ENCODE measurements around the gene CINP. TPM values are rescaled to one million over a fixed set of nuclear protein-coding genes. Genes with fewer than 3 reads are reported as not detected.

The CINP gene
- total RNA-seq, 2 donors from 2014 or later = 25.1 to 27.2 TPM

DNA sequence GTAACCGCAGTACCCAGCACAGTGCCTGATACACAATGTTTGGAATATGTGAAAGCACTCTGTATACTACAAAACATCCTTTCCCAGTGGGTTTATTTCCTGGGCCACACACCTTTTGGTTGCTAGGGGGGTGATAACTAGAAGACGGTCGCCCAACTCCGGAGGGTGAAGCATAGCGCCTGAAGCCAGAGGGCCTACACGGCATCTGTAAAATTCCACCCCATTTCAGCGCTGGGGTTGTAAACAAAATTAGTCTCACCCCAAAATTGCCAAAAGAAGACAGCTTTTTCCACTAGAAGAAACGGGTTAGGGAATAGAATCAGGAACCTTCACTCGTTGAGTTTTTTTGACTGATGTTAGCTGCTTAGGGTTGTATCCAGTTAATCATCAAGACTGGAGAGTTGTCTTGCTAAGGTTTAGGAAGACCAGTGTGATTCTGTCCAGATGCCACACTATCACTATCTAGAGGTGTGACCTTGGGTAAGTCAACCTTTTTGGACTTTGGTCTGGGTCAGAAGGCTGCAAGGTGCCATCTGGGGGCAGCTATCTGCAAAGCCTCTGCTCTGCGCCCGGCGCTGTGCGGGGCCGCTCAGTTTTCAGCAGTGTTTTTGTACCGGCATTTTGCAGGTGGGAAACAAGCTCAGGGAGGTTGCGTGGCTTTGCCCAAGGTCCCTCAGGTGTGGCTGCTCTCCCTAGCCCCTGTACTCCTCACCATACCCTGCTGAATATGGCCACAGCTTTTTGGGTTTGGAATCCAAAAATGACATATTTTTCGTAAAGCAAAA lies 41.8 kb downstream of the CINP start:
- TF ChIP-seq POLR2A (IDR thresholded peaks at IDR 0.05) = no peak
- TF ChIP-seq, protein P1, sequence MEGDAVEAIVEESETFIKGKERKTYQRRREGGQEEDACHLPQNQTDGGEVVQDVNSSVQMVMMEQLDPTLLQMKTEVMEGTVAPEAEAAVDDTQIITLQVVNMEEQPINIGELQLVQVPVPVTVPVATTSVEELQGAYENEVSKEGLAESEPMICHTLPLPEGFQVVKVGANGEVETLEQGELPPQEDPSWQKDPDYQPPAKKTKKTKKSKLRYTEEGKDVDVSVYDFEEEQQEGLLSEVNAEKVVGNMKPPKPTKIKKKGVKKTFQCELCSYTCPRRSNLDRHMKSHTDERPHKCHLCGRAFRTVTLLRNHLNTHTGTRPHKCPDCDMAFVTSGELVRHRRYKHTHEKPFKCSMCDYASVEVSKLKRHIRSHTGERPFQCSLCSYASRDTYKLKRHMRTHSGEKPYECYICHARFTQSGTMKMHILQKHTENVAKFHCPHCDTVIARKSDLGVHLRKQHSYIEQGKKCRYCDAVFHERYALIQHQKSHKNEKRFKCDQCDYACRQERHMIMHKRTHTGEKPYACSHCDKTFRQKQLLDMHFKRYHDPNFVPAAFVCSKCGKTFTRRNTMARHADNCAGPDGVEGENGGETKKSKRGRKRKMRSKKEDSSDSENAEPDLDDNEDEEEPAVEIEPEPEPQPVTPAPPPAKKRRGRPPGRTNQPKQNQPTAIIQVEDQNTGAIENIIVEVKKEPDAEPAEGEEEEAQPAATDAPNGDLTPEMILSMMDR (IDR thresholded peaks at IDR 0.05) = no peak
- Histone ChIP-seq H3K27me3 (no peaks in the 10 kb centered on the region), H3K4me1 (peaks cover 50% of the 10 kb centered on the region), H3K9me3 (no peaks in the 10 kb centered on the region), H3K27ac (peak overlapping the region; percentile 83 to 94 (median 89)), H3K36me3 (replicated peaks in 1 of 2; ENCODE audit: insufficient read depth in 1 of 2, low read depth in 2 of 2) (no peaks in the 10 kb centered on the region), H3K4me3 (no peak overlapping the region)
- ATAC-seq = no peak
- 53 to 60% methylated on average over 16 to 17 of the region's 17 CpGs for WGBS, 2 donors
- DNase-seq = no peak
- intact Hi-C loops (cut with DNase I) = no loop called here

DNA sequence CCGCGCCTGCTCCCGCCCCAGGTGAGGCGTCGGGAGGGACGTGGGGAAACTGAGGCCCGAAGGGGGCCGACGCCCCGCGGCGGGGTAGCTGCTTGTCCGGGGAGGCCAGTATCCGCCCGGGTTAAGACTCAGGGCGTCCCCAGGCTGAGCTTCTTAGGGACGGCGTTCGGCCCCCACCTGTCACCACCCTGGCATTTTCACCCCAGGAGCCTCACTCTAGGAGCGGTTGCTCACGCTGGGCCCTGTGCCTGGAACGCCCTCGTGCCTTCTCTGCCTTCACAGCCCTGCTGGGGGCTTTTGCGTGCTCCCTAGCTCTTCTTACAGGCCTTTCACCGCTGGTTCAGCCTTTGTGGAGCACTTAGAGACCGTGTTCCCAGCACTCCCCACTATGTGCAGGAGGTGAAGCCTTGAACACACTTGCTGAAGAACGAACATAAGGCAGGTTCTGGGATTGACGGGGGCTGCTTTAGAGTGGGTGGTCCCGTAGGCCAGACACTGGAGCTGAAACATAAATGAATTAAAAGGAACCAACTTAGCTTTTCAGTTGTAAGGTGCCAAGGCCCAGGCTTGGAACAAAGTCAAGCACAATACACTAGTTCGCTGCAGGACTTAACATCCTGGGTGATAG lies 42.5 kb downstream of the CINP start:
- TF ChIP-seq POLR2A (IDR thresholded peaks at IDR 0.05) = peak in 1 of 3 donors; percentile 52
- TF ChIP-seq, protein P1 (IDR thresholded peaks at IDR 0.05) = no peak
- intact Hi-C loops (cut with DNase I) = no loop called here
- no peaks in the 10 kb centered on the region for H3K36me3 ChIP-seq (replicated peaks in 1 of 2; ENCODE audit: insufficient read depth in 1 of 2, low read depth in 2 of 2)
- peak overlapping the region; percentile 83 to 94 (median 89) for H3K27ac ChIP-seq
- H3K9me3 ChIP-seq = no peaks in the 10 kb centered on the region
- ATAC-seq (peak; percentile 29), DNase-seq (peak; percentile 59 to 69 (median 62))
- 3 to 18% methylated on average over 6 to 26 of the region's 30 CpGs for WGBS, 2 donors
- H3K27me3 ChIP-seq = no peaks in the 10 kb centered on the region
- peak overlapping the region in 1 of 2 donors; percentile 36 for H3K4me3 ChIP-seq
- H3K4me1 ChIP-seq = peaks cover 50% of the 10 kb centered on the region

DNA sequence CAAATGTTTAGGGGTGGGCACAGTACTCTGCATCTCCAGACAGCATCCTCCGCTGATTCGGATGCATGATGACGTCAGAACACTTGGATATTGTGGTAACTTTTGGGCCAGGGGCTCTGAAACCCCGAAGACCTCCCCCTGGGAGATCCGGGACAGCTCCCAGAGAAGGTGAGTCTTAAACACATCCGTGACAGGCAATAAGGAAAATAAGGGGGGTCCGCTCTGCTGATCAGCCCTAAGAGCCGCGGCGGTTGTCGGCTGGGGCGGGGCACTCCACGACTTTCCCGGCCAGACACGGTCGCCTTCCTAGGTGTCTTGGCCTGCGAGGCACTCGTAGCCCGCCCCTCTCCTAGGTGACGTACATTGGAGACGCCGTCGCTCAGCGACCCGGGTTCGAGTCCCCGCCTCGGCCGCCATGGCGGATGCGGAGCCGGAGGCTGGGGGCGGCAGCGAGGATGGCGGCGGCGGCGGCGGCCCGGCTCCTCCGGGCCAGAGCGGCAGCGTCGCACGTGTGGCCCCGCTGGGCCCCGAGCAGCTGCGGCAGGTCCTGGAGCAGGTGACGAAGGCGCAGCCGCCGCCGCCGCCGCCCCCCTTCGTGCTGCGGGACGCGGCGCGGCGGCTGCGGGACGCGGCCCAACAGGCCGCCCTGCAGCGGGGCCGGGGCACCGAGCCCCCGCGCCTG lies 43.2 kb downstream of the CINP start, which contains the start of gene ZNF839:
ZNF839 (plus strand) TSS at position 396 of the 682 bp plus-strand sequence; CDS start at position 416, 20 bp downstream.
- no peaks in the 10 kb centered on the region for H3K36me3 ChIP-seq (replicated peaks in 1 of 2; ENCODE audit: insufficient read depth in 1 of 2, low read depth in 2 of 2)
- TF ChIP-seq POLR2A (IDR thresholded peaks at IDR 0.05) = peak in 1 of 3 donors; percentile 41
- TF ChIP-seq, protein P1 (IDR thresholded peaks at IDR 0.05) = peak in 1 of 7 experiments; percentile 19
- H3K27me3 ChIP-seq = no peaks in the 10 kb centered on the region
- ATAC-seq (peak; percentile 81), DNase-seq (peak; percentile 94 to 95 (median 95))
- H3K27ac ChIP-seq = peak within 1 kb of the TSS; percentile 83 to 94 (median 89)
- peak within 1 kb of the TSS; percentile 36 to 43 for H3K4me3 ChIP-seq
- 0% methylated on average over 5 to 71 of the region's 71 CpGs for WGBS, 2 donors
- peaks cover 52% of the 10 kb centered on the region for H3K4me1 ChIP-seq
- intact Hi-C loops (cut with DNase I) = no loop called here
- no peaks in the 10 kb centered on the region for H3K9me3 ChIP-seq

DNA sequence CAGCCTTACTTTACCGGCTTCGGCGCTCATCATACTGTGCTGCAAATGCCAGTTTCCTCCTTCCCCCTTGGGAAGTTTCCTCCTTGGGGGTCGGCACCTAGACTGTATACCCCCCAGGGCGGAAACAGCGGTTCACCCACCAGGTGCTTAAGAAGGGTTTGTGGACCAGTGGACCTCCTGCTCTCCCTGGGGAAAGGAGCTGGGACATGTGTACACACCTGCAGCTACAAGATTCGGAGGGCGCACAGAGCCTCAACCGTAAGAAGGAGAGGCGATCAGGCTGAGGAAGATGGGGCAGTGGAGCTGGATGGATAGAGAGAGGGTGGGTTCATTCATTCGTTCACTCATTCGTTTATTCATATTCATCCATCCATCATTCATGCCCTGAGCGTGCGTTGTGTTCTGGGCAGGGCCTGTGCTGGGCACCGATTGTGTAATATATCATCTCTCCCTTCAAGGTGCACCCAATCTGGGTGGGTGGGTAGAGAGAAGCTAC lies 43.9 kb downstream of the CINP start:
- Histone ChIP-seq H3K9me3 (no peaks in the 10 kb centered on the region), H3K4me3 (no peak overlapping the region), H3K27ac (peak overlapping the region; percentile 83 to 94 (median 89)), H3K27me3 (no peaks in the 10 kb centered on the region), H3K36me3 (replicated peaks in 1 of 2; ENCODE audit: insufficient read depth in 1 of 2, low read depth in 2 of 2) (no peaks in the 10 kb centered on the region), H3K4me1 (peaks cover 55% of the 10 kb centered on the region)
- DNase-seq (no peak), ATAC-seq (no peak)
- TF ChIP-seq POLR2A (IDR thresholded peaks at IDR 0.05) = no peak
- TF ChIP-seq, protein P1 (IDR thresholded peaks at IDR 0.05) = no peak
- WGBS, 2 donors = 51 to 56% methylated on average over 15 of the region's 15 CpGs
- intact Hi-C loops (cut with DNase I) = no loop called here
